GM19467 (cell line): ENCODE results near the gene SPRYD4.
"Not testable (repeated sequence)": the region's sequence is repeated elsewhere in the genome, so short reads cannot be mapped to it uniquely, and the experiment has no call there.

Experiments
- ATAC-seq: cut with Tn5 transposase; IDR thresholded peaks from one replicate; pipeline ENCODE4 v1.9.1; 2021; ENCODE audit warnings: mild to moderate bottlenecking, moderate library complexity; ENCODE audit not compliant: unreplicated experiment

The SPRYD4 gene

GRCh38 chr12:56476143-56476542 lies 7.8 kb downstream of the SPRYD4 start:
- ATAC-seq = no peak

GRCh38 chr12:56476972-56477432 lies 8.6 kb downstream of the SPRYD4 start:
- ATAC-seq = no peak

- ATAC-seq = no peak
Observed at GRCh38 chr12:56477521-56478225, 9.3 kb downstream of the SPRYD4 start.

- ATAC-seq = no peak
Observed at GRCh38 chr12:56479625-56480024, 11.2 kb downstream of the SPRYD4 start.

- ATAC-seq = no peak
Observed at GRCh38 chr12:56484566-56484965, 16.2 kb downstream of the SPRYD4 start.

- no peak for ATAC-seq
Observed at GRCh38 chr12:56486694-56487093, 18.3 kb downstream of the SPRYD4 start.

- ATAC-seq = peak; percentile 26
Observed at GRCh38 chr12:56487448-56488040, 19.2 kb downstream of the SPRYD4 start.

- ATAC-seq = peak; percentile 89
Observed at GRCh38 chr12:56488041-56488955, 19.9 kb downstream of the SPRYD4 start, which contains the start of gene GLS2. TSS of gene GLS2 (minus strand) at chr12:56488161. CDS start at chr12:56488118, 43 bp downstream.

- no peak for ATAC-seq
Observed at GRCh38 chr12:56490360-56490759, 22.0 kb downstream of the SPRYD4 start.

GRCh38 chr12:56493409-56494105 lies 25.2 kb downstream of the SPRYD4 start:
- ATAC-seq = not testable (repeated sequence)

GRCh38 chr12:56494106-56494415 lies 25.7 kb downstream of the SPRYD4 start:
- ATAC-seq = not testable (repeated sequence)

- ATAC-seq = not testable (repeated sequence)
Observed at GRCh38 chr12:56494481-56494880, 26.1 kb downstream of the SPRYD4 start.

GRCh38 chr12:56496704-56497103 lies 28.3 kb downstream of the SPRYD4 start:
- not testable (repeated sequence) for ATAC-seq

- ATAC-seq = not testable (repeated sequence)
Observed at GRCh38 chr12:56498126-56498902, 29.9 kb downstream of the SPRYD4 start.

GRCh38 chr12:56499452-56499851 lies 31.1 kb downstream of the SPRYD4 start:
- ATAC-seq = not testable (repeated sequence)

- ATAC-seq = not testable (repeated sequence)
Observed at GRCh38 chr12:56499879-56500278, 31.5 kb downstream of the SPRYD4 start.

GRCh38 chr12:56510786-56511185 lies 42.4 kb downstream of the SPRYD4 start:
- ATAC-seq = no peak

- ATAC-seq = not testable (repeated sequence)
Observed at GRCh38 chr12:56514014-56514318, 45.6 kb downstream of the SPRYD4 start.

GRCh38 chr12:56517854-56518253 lies 49.5 kb downstream of the SPRYD4 start:
- no peak for ATAC-seq

GRCh38 chr12:56518570-56518969 lies 50.2 kb downstream of the SPRYD4 start:
- no peak for ATAC-seq
